GM19467 (cell line): ENCODE results near the gene NIPAL1.
"Not testable (repeated sequence)": the region's sequence is repeated elsewhere in the genome, so short reads cannot be mapped to it uniquely, and the experiment has no call there.

ENCODE experiments used
- ATAC-seq: cut with Tn5 transposase; IDR thresholded peaks from one replicate; pipeline ENCODE4 v1.9.1; 2021; ENCODE audit warnings: mild to moderate bottlenecking, moderate library complexity; ENCODE audit not compliant: unreplicated experiment

NIPAL1 gene

DNA sequence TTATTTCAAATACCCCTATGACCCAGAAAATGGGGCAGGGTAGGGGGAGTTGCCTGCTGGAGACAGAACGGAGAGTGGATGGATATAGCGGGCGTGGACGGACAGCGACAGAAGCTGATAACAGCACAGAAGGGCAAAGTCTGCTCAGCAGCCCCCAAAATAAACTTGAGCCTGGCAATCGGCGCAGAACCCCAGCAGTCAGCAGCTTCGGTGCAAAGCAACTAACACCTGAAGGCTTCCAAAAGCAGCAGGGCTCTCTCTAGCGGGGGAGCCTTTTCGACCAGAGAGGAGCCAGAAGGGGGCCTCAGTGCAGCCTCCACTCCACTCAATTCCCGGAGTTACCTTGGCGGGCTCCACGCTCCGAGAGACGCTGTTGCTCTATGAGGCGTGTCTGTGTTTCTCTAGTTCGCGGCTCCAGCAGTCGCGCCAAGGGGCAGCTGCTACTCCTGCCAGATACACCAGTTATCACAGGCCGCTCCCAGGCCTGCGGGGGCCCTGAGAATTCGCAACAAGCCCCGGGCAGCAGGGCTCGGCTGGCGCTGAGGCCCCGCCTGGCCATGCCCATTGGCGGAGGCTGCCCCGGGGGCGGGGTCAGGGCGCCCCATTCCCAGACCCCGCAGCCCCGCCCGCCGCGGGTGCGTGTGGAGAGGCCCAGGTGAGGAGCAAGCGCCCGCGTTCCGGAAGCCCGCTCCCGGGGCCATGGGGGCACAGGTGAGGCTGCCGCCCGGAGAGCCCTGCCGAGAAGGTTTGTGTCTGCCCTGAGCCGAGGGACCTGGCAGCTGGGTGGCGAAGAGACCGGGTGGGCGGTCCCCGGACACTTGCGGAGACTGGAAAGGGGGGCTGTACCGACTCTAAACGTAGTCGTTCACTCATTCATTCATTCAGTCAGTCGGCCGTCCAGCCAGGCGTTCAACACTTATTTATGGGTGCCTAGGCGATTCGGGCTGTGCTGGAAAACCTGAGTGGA is at the start of gene NIPAL1, which contains the start of gene CNGA1:
NIPAL1 (plus strand) TSS at position 632 of the 967 bp plus-strand sequence; CDS start at position 700, 68 bp downstream.
CNGA1 (minus strand) TSS at position 541 of the 967 bp plus-strand sequence. CDS start 63,992 bp downstream, outside the sequence.
- peak; percentile 88 for ATAC-seq

GRCh38 chr4:47968847-47969246 is 47.7 kb upstream of the NIPAL1 start:
- no peak for ATAC-seq

- no peak for ATAC-seq
Observed at GRCh38 chr4:47972181-47972580, 44.4 kb upstream of the NIPAL1 start.

DNA sequence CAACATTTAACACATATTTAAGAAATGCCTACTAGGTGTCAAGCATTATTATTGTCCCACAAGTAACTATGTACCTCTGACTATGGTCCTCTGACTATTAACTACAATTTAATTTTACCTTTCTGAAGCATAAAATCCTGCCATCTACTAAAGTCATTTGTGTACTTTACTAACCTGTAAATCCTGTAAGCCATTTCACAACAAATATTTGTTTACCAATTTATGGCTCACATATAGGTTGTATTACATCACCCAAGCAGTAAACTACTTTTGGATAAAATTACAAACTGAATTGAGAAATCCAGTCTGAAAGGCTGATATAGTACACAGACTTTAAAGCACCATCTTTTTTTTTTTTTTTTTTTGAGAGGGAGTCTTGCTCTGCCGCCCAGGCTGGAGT is 43.9 kb upstream of the NIPAL1 start:
- ATAC-seq: no peak

- ATAC-seq: no peak
Observed at GRCh38 chr4:47974566-47974965, 42.0 kb upstream of the NIPAL1 start.

DNA sequence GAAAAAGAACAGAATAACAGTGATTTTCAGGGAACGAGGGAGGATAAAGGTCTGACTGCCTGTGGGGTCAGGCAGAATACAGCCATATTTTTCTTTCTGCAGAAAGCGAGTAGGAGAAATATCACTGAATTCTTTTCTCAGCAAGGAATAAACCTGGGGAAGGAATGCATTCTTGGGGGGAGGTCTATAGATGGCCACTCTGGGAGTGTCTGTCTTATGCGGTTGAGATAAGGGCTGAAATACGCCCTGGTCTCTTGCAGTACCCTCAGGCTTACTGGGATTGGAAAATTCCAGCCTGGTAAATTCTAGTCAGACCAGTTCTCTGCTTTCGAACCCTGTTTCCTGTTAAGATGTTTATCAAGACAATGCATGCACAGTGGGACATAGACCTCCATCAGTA is 26.4 kb upstream of the NIPAL1 start:
- no peak for ATAC-seq

DNA sequence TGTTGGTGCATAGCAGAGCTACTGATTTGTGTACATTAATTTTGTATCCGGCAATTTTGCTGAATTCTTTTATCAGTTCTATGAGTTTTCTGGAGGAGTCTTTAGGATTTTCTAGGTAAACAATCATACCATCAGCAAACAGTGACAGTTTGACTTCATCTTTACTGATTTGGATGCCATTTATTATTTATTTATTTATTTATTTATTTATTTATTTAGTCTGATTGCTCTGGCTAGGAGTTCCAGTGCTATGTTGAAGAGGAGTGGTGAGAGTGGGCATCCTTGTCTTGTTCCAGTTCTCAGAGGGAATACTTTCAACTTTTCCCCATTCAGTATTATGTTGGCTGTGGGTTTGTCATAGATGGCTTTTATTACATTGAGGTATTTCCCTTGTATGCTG is 24.1 kb upstream of the NIPAL1 start:
- ATAC-seq: not testable (repeated sequence)

DNA sequence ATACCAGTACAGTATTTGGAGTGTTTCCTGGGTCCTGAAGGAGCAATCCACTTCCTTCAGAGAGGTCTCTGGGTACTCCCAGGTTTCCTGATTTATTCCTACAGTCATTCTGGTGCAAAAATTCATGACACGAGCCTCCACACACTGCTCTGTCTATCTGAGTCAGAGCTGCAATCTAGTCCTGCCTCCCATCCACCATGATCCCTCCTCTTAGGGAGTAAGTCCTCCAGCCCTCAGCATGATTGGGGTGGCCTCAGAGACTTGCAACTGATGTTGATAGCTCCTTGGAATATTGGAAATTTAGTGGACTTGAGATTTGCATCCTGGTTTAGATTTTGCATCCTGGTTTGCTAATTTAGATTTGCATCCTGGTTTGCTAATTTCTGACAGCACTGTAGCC is 20.6 kb upstream of the NIPAL1 start:
- ATAC-seq: no peak

- ATAC-seq: no peak
Observed at GRCh38 chr4:48002267-48002666, 14.3 kb upstream of the NIPAL1 start.

GRCh38 chr4:48003568-48003967 is 13.0 kb upstream of the NIPAL1 start:
- not testable (repeated sequence) for ATAC-seq

DNA sequence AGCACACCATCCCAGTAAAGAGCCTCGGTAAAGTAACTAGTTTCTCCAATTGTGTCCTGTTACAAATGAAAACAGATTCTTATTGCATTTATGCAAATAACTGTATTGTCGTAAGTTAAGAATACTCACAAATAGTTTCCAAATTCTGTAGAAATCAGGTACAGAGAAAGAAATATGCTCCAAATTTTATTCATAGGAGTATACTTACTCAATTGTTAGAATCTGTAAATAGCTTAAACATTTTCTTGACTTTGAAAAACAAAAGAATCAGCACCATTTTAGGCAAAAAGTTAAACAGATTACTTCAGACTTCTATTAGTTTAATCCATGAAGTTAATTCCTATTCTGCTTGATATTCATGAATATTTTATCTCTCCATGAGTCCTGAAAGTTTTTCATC is 10.8 kb upstream of the NIPAL1 start:
- no peak for ATAC-seq

GRCh38 chr4:48008021-48008596 is 8.5 kb upstream of the NIPAL1 start:
- no peak for ATAC-seq

DNA sequence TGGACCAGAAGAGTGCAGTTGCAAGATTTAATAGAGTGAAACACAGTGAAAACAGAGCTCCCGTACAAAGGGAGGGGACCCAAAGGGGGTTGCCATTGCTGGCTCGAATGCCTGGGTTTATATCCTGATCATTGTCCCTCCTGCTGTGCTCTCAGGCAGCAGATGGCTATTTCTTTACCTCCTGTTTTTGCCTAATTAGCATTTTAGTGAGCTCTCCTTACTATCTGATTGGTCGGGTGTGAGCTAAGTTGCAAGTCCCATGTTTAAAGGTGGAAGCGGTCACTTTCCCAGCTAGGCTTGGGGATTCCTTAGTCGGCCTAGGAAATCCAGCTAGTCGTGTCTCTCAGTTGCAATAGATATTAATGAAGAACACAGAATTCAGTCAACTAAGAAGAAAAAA is 5.7 kb upstream of the NIPAL1 start:
- ATAC-seq: not testable (repeated sequence)

DNA sequence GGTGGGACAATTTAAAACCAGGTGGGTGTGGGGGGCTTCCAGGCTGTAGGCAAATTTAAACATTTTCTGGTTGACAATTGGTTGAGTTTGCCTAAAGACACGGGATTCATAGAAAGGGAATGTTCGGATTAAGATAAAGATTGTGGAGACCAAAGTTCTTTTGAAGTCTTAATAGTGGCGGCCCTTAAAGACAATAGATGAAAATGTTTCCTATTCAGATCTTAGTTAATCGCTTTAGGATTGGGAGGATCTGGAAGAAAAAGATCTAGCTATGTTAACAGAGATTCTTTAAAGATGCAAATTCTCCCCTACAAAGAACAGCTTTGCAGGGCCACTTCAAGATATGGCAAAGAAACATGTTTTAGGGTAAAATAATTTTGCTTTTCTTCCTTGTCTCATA is 4.8 kb upstream of the NIPAL1 start:
- no peak for ATAC-seq

DNA sequence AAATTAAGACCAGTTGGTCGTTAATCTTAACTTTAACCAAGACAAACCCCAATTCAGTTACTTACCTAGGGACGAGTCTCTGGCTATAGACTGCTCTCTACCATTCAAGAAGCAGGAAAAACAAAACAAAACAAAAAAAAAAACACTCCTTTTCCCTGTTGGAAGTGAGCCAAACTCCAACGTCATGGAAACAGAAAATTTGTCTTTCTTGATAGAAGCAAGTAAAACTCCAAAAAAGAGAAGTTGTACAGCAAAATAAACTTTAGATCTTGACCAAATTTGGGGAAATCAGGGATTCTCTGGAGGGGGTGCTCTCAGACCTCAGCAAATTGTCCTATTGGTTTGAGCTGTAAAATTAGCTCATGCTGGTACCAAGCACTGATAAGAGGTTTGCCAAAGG is 3.7 kb upstream of the NIPAL1 start:
- ATAC-seq: no peak

DNA sequence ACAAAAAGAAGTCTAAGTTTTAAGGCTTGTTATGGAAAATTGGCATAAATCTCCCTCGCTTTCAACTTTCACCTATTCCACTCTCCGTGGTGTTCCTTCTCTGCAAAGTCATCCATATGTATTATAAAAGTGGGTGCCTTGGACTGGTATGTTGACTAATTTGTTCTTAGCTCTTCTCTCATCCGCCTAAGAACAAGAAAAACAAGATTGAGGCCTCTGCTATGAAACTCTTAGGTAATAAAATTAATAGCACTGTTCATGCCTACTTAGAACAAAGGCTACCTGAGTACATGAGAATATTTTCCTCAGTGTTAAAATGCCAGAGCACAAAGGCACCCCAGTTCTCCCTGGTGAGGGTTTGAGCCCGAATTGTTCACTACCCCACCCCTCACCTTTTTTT is 1.4 kb upstream of the NIPAL1 start:
- no peak for ATAC-seq

DNA sequence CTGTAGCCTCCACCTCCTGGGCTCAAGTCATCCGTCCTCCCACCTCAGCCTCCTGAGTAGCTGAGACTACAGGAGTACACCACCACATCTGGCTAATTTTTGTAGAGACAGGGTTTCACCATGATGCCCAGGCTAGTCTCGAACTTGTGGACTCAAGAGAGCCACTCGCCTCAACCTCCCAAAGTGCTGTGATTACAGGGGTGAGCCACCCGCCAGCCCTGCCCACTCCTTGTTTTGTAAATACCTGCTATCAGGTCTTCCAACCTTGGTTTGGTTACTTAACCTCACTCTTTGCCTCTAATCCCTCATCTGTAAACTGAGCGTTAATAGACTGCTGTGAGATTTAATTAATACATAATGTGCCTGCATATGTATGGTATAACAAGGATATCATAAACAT is 894 bp upstream of the NIPAL1 start:
- no peak for ATAC-seq

DNA sequence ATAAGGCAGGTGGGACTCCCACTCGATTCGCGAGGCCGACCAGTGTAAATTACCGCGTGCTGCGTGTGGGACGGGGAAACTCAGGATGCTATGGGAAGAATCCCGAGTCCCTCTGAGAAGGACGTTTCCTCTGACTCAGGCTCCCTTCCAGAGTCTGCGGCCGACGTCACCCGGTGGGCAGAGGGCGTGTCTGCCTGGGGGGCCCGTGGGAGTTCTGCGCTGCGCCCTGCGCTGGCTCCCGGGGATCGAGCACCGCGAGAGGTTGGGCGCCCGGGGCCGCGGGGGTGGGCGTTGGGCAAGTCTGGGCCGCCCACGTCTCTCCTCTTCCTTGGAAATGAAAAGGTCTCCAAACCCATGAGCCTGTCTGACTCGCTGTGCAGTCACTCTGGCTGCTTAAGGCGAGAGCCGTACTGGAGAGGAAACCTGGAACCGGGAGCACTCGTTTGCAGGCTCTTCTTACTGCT is 568 bp downstream of the NIPAL1 start:
- no peak for ATAC-seq

DNA sequence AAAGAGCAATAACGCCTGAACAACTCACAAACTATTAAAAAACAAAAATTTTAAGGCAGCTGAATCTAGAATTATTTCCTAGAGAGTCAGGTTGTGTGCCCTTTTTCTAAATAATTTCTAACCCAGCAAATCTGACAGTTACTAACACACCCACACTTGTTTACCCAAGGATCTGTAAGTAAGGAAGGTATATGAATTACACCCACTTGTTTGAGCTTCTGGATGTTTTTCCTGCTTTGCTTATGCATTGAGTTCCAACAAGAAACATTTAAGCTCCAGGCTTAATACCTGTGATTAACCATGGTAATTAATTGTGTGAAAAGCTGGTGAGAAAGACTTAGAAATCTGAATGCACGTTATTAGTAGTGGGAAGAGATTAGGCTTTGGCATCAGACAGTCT is 1.5 kb downstream of the NIPAL1 start:
- ATAC-seq: no peak

GRCh38 chr4:48021100-48021499 is 4.5 kb downstream of the NIPAL1 start:
- ATAC-seq: no peak

GRCh38 chr4:48022192-48022799 is 5.7 kb downstream of the NIPAL1 start:
- ATAC-seq: no peak

- no peak for ATAC-seq
Observed at GRCh38 chr4:48024522-48024921, 8.0 kb downstream of the NIPAL1 start.
